Stimulated activated CD8-positive, alpha-beta memory T cell treated with anti-CD3 and anti-CD28 coated beads, Interleukin-7, amount 100 ng/mL, for 1 hour (primary cell): Measurements from ENCODE around the gene GIMAP2.
A peak's percentile ranks its signal among the peaks of the same experiment; 100 is the strongest.
"Not testable (repeated sequence)": the region's sequence is repeated elsewhere in the genome, so short reads cannot be mapped to it uniquely, and the experiment has no call there.

ENCODE experiments used
- DNase-seq, 2 donors: peaks; one replicate each; pipeline ENCODE4 v3.0.0-alpha.2; 2020; ENCODE audit warnings: low read depth in 2 of 2

GIMAP2 gene

DNA sequence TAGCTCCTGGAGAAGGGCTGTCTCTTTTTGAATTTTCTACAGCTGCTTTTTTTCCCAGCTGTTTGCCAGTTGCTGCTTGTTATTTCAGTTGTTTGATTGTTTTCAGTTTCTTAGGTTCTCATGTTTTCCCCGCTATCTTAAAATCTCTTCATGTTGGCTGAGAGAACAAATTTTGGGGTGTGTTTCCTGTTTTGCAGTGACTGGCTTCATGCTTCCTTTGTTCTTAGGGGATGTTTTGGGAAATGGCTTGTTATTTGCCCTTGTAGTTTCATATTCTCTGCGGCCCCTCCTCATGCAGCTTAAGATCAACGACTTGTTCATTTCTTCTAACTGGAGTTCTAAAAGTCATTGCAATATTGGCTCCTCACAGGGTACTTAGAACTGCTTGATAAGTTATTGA is 8.7 kb upstream of the GIMAP2 start:
- not testable (repeated sequence) for DNase-seq

DNA sequence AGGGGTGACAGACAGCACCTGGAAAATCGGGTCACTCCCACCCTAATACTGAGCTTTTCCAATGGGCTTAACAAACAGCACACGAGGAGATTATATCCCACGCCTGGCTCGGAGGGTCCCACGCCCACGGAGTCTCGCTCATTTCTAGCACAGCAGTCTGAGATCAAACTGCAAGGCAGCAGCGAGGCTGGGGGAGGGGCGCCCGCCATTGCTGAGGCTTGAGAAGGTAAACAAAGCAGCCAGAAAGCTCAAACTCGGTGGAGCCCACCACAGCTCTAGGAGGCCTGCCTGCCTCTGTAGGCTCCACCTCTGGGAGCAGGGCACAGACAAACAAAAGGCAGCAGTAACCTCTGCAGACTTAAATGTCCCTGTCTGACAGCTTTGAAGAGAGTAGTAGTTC is 6.9 kb upstream of the GIMAP2 start:
- DNase-seq: not testable (repeated sequence)

DNA sequence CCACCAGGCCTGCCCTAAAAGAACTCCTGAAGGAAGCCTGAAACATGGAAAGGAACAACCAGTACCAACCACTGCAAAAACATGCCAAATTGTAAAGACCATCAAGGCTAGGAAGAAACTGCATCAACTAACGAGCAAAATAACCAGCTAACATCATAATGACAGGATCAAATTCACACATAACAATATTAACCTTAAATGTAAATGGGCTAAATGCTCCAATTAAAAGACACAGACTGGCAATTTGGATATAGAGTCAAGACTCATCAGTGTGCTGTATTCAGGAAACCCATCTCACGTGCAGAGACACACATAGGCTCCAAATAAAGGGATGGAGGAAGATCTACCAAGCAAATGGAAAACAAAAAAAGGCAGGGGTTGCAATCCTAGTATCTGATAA is 5.1 kb upstream of the GIMAP2 start:
- not testable (repeated sequence) for DNase-seq

DNA sequence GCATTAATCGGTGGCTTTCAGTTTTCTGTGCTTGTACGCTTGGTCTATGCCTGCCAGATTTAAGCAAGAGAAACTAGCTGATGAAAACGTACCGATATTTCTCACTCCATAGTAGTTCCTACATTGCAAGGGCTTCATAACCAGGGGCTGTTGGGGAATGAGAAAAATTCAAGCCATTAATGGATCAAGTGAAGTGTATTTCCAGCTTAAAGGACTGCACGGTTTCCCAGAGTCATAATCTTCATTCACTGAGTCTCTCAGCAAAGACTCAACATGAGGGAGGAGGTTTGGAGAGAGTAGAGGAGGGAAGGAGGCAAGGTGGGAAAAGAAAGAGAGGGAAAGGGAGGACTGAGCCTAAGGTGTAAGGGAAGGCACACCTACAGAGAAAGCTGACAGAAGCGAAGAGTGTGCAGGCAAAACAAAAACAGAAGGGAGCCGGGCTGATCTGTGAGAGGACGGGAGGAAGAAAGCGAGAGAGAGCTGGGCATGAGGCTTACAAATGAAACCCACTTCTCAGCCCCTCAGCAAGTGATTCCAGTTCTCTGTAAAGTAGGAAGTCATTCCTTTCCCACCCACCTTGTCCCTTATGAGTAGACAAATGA is 625 bp downstream of the GIMAP2 start:
- DNase-seq: no peak

DNA sequence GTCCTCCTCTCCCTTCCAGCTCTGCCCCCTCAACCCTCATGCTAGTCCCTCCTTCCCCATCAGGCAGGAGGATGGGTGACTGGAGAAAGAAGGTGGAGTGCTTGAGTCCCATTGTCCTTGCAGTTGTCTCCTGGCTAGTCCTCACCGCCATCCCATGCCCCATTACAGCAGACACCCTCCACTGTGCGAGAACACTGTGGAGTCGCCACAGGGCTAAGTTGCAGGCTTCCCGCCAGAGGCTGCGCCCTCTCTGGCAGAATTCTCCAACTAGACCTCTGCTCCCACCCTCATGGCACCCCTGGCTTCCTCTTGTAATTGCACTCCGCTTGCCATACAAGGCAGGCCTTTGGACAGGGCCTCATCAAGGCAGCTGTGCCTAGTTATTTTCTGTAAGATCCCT is 3.1 kb downstream of the GIMAP2 start:
- no peak for DNase-seq

DNA sequence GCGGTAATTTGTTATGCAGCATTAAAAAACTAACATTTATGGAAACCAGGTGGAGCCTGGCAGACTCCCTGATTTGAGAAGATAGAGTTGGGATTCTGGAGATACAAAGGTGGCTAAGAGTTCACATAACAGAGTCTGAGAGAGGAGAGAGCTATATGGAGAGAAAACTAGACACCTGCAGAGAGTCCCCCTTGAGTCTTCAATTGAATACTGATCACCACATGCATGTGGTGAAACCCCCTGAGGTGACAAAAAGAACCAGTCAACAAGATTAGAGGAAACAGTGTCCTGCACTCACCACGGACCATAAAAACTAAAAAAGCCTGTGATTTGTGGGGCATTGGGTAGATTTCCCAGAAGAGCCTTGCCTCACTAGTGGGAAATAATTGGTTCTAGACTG is 10.1 kb downstream of the GIMAP2 start:
- DNase-seq: no peak

DNA sequence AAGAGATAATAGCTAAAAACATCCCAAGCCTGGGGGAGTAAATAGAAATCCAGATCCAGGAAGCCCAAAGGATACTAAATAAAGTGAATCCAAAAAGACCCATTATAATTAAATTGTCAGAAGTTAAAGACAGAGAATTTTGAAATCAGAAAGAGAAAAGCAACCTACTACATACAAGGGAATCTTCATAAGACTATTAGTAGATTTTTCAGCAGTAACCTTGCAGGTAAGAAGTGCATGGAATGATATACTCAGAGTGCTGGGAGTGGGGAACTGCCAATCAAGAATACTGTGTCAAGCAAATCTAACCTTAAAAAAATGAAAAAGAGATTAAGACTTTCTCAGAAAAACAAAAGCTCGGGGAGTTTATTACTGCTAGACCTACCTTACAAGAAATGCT is 17.7 kb downstream of the GIMAP2 start:
- DNase-seq: no peak

DNA sequence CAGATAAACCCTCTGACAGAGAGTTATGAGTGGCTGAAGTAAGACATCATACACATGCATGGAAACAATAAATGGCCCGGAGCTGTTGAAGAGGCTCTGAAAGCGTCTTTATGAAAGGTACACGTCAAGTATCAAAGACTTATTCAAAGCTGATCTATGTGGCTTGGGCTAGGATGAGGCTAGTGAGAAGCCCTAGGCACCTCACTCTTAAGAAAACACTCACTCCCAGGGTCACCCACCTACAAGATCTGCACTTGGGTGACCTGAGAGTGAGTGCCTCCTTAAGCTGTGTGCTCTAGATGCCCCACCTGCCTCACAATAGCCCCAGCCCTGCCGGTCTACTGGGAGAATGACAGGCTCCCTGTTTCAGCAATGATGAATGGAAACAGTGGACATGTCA is 29.8 kb downstream of the GIMAP2 start:
- no peak for DNase-seq

DNA sequence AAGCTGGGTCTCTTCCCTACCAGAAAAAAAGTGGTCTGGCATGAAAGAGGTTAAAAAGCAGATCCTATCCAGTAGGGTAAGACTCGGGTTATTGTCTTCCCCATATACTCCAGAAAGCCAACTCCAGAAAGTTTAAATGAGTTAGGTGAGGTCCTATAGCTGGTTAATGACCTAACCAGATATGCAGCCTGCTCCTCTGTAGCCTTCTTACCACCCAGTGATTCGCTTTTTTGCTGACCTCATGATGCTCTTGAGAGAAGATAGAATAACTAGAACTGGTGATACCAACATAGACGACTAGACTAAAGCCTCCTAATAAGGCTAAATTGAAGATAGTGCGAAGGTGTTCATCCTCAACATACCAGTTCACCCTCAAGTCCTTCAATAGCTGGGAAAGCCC is 30.2 kb downstream of the GIMAP2 start:
- DNase-seq: no peak

DNA sequence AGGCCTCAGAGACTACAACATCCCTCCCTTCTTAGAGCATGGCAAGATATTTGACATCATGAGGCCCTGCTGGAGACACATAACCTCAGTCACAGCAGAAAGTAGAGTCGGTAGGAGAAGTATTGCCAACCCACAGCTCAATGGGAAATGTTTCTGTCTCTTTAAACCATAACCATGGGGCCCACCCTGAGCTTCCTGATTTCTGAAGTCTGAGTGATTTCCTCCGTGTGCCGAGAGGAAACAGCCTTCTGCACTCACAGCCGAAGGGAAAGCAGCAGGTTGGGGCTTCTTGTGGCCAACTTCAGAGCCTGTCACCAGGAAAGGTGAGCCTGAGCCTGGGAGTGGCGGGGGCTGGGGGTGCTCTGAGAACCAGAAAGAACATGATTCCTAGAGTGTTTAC is 30.9 kb downstream of the GIMAP2 start, which contains the start of gene GIMAP1:
Gene GIMAP1, plus strand, starts transcription at position 246 of the 400 bp plus-strand sequence. CDS start 2,435 bp downstream, outside the sequence.
- DNase-seq: peak; percentile 29 to 33

DNA sequence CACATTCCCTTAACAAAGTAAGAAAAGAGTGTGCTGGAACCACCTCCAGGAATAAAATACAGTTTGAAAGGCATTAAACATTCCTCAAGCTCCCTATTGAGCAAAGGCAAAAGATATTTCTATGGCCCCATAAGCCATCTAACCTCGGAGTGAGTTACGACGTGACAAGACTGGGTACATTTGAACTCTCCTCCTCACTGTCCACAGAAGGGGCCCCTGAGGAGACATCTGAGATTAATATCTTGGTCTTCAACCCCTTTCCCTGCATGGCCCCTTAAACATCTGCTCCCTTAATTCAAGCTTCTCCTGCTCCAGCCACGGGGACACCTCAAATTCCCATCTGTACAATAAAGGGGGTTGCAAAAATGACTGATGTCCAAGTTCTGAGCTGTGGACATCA is 31.4 kb downstream of the GIMAP2 start:
- DNase-seq: no peak

DNA sequence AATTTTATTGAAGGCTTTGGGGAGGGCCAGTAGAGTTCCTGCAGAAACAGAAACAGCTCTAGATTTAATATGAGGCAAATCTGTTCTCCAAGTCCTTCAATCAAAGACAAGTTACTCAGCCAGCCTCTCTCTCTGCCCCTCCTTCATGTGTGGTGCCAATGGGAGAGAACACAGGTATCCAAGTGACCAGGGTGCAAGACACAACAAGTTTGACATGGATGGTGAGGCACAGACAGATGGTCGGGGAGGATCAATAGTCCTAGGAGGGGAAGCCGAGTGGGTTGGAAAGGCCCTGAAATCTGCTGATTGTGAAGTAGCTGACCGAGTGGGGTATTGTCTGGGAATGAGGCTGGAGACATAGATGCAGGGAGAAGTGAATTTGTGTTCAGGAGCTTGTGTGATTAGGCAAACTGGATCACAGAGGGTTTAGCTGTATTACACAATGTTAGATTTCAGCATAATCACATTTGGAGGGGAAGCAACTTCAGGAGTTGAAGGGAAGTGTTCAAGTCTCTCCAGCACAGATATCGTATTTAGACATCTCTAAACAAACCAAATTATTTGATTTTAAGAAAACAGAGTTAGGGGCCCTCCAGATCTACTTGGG is 32.4 kb downstream of the GIMAP2 start:
- DNase-seq: no peak

DNA sequence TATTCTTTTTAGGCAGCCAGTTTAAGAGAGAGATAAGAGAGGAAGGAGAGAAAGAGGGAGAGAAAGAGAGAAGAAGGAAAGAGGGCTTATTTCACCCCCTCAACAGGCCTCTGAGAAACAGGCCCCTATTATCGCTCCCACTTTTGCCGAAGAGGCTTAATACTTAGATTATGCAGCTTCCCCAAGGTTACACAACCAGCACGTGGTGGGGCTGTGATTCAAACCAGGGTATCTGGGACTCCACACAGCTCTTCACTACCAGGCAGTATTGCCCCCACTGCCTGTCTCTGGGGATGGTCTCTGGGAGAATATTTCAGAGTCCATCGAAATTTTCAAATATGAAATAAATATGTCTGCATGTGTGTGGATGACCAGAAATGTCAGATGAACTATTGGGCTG is 33.9 kb downstream of the GIMAP2 start:
- no peak for DNase-seq

DNA sequence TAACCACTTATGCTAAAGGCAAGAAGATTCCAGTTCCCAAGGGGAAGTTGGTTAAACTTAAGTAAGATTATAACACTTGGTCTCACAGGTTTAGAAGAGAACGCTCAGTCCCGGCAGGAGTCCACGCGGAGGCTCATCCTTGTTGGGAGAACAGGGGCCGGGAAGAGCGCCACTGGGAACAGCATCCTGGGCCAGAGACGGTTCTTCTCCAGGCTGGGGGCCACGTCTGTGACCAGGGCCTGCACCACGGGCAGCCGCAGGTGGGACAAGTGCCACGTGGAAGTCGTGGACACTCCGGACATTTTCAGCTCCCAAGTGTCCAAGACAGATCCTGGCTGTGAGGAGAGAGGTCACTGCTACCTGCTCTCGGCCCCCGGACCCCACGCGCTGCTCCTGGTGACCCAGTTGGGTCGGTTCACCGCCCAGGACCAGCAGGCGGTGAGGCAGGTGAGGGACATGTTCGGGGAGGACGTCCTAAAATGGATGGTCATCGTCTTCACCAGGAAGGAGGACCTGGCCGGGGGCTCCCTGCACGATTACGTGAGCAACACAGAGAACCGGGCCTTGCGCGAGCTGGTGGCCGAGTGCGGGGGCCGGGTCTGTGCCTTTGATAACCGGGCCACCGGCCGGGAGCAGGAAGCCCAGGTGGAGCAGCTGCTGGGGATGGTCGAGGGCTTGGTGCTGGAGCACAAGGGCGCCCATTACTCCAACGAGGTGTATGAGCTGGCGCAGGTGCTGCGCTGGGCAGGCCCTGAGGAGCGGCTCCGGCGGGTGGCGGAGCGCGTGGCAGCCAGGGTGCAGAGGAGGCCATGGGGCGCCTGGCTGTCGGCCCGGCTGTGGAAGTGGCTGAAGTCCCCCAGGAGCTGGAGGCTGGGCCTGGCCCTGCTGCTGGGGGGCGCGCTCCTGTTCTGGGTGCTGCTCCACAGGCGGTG is 34.7 kb downstream of the GIMAP2 start:
- DNase-seq: no peak

DNA sequence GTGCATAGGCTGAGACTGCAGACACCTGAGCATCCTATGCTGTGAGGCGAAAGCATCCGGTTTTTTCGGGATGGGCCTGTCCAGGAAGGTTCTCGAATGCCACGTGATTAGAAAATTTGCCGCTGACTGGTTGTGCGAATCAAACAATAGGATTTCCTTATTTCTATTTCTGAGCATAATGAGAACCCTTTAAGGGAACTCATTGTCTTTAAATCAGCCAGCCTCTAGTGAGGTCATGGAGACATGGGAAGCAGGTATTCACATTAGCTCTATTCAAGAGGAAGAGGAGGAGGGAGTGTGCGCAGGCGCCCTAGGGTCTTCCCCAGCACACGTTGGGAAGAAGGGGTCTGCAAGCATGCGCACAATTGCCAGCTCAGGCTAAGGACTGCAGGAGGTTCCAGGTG is 36.5 kb downstream of the GIMAP2 start:
- DNase-seq: no peak

DNA sequence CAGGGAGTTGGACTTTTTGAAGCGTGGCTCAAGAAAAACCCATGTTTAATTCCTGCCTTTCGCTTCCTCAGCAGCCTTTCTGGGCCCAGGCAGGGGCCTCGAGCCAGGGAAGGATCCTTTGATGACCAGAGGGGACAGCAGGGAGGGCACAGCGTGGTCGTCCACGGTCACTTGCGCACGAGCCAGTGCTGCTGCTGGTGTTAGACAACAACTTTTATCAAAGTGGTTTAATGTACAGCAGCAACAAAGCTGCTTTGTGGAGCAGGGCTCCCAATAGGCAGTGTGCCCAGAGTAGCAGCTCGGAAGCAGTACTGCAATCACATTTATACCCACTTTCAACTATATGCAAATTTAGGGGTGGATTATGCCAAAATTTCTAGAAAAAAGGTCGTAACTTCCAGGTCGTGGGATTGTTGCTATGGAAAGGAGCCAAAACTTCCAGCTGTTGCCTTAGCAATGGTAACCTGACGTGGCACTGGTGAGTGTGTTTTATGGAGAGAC is 37.0 kb downstream of the GIMAP2 start:
- no peak for DNase-seq

DNA sequence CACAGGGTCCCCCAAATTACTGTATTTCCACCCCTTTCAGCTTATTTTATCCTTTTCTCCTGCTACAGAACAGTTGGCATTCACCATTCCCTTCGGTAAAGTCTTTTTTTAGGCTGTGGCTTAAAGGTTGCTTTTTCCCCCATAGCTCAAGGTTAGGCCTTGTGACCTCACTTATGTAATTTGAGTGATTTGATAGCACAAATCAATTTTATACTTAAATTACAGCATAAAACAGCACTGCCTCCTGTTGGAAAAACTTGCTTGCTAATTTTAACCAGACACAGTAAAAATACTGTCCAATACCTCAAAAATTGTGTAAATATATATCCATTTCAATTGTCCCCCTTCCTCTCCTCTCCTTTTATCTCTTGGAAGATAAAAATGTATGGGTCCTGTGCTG is 38.0 kb downstream of the GIMAP2 start:
- no peak for DNase-seq

DNA sequence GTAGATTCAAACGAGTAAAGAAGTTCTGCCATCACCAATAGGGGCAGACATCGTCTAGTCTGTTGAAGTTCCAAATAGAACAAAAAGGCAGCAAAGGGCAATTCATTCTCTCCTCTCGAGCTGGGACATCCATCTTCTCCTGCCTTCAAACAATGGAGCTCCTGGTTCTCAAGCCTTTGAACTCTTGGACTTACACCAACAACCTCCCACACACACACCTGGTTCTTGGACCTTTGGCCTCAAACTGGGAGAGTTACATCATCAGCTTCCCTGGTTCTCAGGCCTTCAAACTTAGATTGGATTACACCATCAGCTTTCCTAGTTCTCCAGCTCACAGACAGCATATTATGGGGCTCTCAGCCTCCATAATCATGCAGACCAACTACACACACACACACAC is 41.9 kb downstream of the GIMAP2 start:
- DNase-seq: no peak

DNA sequence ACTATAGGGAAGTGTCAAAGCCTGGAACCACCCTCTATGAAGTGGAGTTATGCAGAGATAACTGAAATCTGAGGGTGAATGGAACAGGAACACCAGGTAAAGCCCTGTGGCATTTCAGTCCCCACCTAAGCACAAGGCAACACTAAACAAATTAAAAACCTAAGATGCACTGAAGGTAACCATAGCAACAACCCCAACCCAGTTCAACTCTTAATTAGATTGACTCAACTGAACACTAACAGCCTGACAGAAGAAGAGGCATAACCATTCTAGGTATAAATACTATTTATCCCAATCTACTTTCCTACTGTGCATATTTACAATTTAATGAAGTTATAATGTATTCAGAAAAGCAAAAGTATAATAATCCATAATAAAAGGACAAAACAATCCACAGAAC is 42.5 kb downstream of the GIMAP2 start:
- DNase-seq: no peak

DNA sequence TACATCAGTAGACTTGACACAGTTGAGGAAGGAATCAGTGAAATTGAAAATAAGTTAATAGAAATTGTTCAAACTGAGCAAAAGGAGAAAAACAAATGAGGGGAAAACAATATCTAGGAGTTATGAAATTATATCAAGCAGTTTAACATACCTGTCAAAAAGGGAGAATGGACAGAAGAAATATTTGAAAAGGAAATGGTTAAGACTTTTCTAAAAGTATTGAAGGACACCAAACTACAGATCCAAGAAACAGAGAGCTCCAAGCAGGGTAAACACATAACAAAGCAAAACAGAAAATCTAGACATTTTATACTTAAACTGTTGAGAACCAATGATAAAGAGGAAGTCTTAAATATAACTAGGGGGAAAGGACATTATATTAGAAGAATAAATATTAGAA is 43.1 kb downstream of the GIMAP2 start:
- no peak for DNase-seq

DNA sequence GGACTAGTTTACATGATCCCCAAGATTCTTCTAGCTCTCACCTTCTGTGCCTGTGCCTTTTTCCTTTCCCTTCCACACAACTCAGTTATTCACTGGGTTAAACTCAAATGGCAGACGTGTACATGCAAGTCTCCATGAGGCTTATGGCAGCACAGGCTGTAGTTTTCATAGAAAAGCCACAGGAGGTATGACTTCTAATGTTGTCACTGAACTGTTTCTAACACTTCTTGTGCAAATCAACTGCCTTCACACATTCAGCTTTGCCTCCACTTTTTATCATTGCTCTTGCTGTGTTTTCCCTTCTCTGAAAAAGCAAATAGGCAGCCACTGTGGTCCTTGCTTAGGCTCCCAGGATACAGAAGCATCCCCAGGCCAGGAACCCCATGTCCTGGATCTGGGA is 46.4 kb downstream of the GIMAP2 start:
- no peak for DNase-seq

DNA sequence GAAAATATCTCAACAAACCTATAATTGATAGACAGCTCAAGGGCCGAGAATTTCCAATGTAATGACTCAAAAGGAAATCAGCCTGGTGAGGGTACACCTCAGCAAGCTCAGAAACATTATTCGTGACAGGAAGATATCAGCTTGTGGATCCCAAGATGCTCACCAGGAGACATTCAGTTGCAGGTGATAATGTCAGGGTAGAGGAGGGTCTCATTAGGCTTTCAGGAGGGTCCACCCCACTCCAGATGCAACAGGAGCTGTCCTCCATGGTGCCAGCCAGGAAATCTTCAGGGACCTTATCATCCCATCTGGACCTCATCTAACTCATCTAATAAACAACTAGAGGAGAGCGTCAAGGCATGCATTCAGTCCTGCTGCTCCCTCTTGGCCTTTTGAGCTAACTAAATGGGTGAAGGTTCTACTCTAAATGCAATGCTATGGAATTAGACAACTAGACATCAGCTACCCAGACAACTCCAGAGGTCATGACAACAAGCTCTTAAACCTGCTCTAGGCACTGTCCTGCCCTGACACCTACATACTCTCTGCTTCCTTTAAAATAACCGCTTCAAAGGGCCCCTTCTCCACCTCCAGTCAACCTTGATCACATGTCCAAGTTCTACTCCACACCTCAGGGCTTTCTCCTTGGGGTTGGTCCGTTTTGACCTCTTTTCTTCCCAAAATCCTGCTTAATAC is 47.4 kb downstream of the GIMAP2 start:
- no peak for DNase-seq
